Liver (tissue), 9 donors: ENCODE results near the gene E2F4. TPM values are rescaled to one million over a fixed set of nuclear protein-coding genes. Genes with fewer than 3 reads are reported as not detected.

Experiments
- DNase-seq: peaks from one replicate; pipeline ENCODE4 v3.0.0-alpha.2; 2017; ENCODE audit warnings: low spot score
- H3K27ac ChIP-seq, 2 donors: one replicate each; pipeline ENCODE4 v1.7.0; 2013; ENCODE audit warnings: inconsistent platforms in 2 of 2, low read length in 2 of 2, control low read depth in 1 of 2, low read depth in 1 of 2, mild to moderate bottlenecking in 1 of 2
- H3K27me3 ChIP-seq, 4 donors: one replicate each; pipeline versions ENCODE4 v1.6.1 to v1.7.0; 2013; ENCODE audit warnings: low read length in 3 of 4, inconsistent platforms in 1 of 4, mild to moderate bottlenecking in 1 of 4, moderate library complexity in 1 of 4; ENCODE audit not compliant: control insufficient read depth in 4 of 4, insufficient read depth in 4 of 4
- H3K36me3 ChIP-seq, 4 donors: one replicate each; pipeline versions ENCODE4 v1.6.1 to v1.7.0; 2013; ENCODE audit warnings: low read length in 3 of 4, mild to moderate bottlenecking in 3 of 4, low read depth in 1 of 4, moderate library complexity in 1 of 4; ENCODE audit not compliant: control insufficient read depth in 4 of 4, insufficient read depth in 3 of 4
- H3K4me1 ChIP-seq, 4 donors: one replicate each; pipeline versions ENCODE4 v1.6.1 to v1.7.0; 2013; ENCODE audit warnings: low read length in 3 of 4, mild to moderate bottlenecking in 3 of 4, moderate library complexity in 1 of 4; ENCODE audit not compliant: control insufficient read depth in 4 of 4, insufficient read depth in 4 of 4
- H3K4me3 ChIP-seq, 3 donors: one replicate each; pipeline versions ENCODE4 v1.6.1 to v1.7.0; 2013; ENCODE audit warnings: low read length in 3 of 3, control low read depth in 1 of 3, low read depth in 1 of 3, mild to moderate bottlenecking in 1 of 3
- H3K9ac ChIP-seq, 2 donors: one replicate each; pipeline ENCODE4 v1.7.0; 2013; ENCODE audit warnings: low read length in 2 of 2, mild to moderate bottlenecking in 2 of 2, moderate library complexity in 2 of 2, control low read depth in 1 of 2, low read depth in 1 of 2
- H3K9me3 ChIP-seq, 4 donors: one replicate each; pipeline versions ENCODE4 v1.6.1 to v1.7.0; 2013; ENCODE audit warnings: low read length in 3 of 4; ENCODE audit not compliant: control insufficient read depth in 4 of 4
- ATF3 ChIP-seq: IDR thresholded peaks from 2 replicates; pipeline ENCODE4 v1.6.1; 2016; ENCODE audit warnings: antibody characterized with exemption
- CTCF ChIP-seq: fragments of 150-350 bp; IDR thresholded peaks from 2 replicates; pipeline ENCODE4 v1.5.1; 2017; ENCODE audit warnings: improper control_type of control experiment, low read depth, low read length; ENCODE audit not compliant: missing input control
- EGR1 ChIP-seq, 2 donors: IDR thresholded peaks; 2 replicates each; pipeline ENCODE4 v1.6.1; 2016 to 2018; ENCODE audit warnings: antibody characterized with exemption in 2 of 2, low read depth in 2 of 2
- FOXA1 ChIP-seq: IDR thresholded peaks from 2 replicates; pipeline ENCODE4 v1.6.1; 2016; ENCODE audit warnings: antibody characterized with exemption
- FOXA2 ChIP-seq: IDR thresholded peaks from 2 replicates; pipeline ENCODE4 v1.6.1; 2016; ENCODE audit warnings: antibody characterized with exemption
- GABPA ChIP-seq, 2 donors: IDR thresholded peaks in 1 of 2; conservative IDR thresholded peaks in 1 of 2; 2 replicates each; pipeline ENCODE4 v1.6.1; 2016; ENCODE audit warnings: antibody characterized with exemption in 2 of 2, mild to moderate bottlenecking in 1 of 2, moderate library complexity in 1 of 2
- HNF4A ChIP-seq, 2 donors: conservative IDR thresholded peaks; 2 replicates each; pipeline ENCODE4 v1.6.1; 2016; ENCODE audit warnings: antibody characterized with exemption in 2 of 2, mild to moderate bottlenecking in 2 of 2
- MAX ChIP-seq: IDR thresholded peaks from 2 replicates; pipeline ENCODE4 v1.6.1; 2016; ENCODE audit warnings: antibody characterized with exemption
- NR2F2 ChIP-seq: IDR thresholded peaks from 2 replicates; pipeline ENCODE4 v1.6.1; 2016; ENCODE audit warnings: antibody characterized with exemption
- RAD21 ChIP-seq, 2 donors: IDR thresholded peaks; 2 replicates each; pipeline ENCODE4 v1.6.1; 2016; ENCODE audit warnings: antibody characterized with exemption in 2 of 2, mild to moderate bottlenecking in 2 of 2
- REST ChIP-seq: IDR thresholded peaks from 2 replicates; pipeline ENCODE4 v1.6.1; 2016; ENCODE audit warnings: antibody characterized with exemption, mild to moderate bottlenecking
- RXRA ChIP-seq, 2 donors: IDR thresholded peaks; 2 replicates each; pipeline ENCODE4 v1.6.1; 2017 to 2018; ENCODE audit warnings: antibody characterized with exemption in 2 of 2, mild to moderate bottlenecking in 1 of 2
- SP1 ChIP-seq: IDR thresholded peaks from 2 replicates; pipeline ENCODE4 v1.6.1; 2018; ENCODE audit warnings: antibody characterized with exemption, mild to moderate bottlenecking
- TAF1 ChIP-seq: conservative IDR thresholded peaks from 2 replicates; pipeline ENCODE4 v1.6.1; 2016; ENCODE audit warnings: antibody characterized with exemption, mild to moderate bottlenecking
- YY1 ChIP-seq: IDR thresholded peaks from 2 replicates; pipeline ENCODE4 v1.6.1; 2016; ENCODE audit warnings: antibody characterized with exemption, mild to moderate bottlenecking
- WGBS: extraction: QIAGEN DNeasy Blood & Tissue Kit; methylation state at CpG from one replicate; pipeline ENCODE4 v1.1.7; 2013; 5-methylcytosine and 5-hydroxymethylcytosine counted together
- polyA plus RNA-seq, 2 donors: library from polyadenylated mRNA; stranded (reverse) in 1 of 2; unstranded in 1 of 2; fragments of 200-250 nt in 1 of 2; fragments of >200 nt in 1 of 2; fragmentation: Nextera tagmentation in 1 of 2; extraction: Ambion mirVana in 1 of 2; gene quantifications; one replicate each; pipeline versions ENCODE4 v1.2.1 to v1.2.3, GENCODE V29; 2013 to 2015
- total RNA-seq, 2 donors: library from RNA; depleted of rRNA; stranded (reverse); fragments of >200 nt; gene quantifications; one replicate each; pipeline ENCODE4 v1.2.3, GENCODE V29; 2014
- donor health status: healthy.
- donor health status: healthy.
- donor health status: healthy.
- donor health status: healthy.
- donor health status: healthy.

Gene E2F4
- total and polyA plus RNA-seq, 4 donors: 18.1 to 107 (median 30.0) TPM

GRCh38 chr16:67237396-67238277 is 45.7 kb downstream of the E2F4 start:
- DNase-seq: no peak
- Histone ChIP-seq H3K27ac (no peak overlapping the region), H3K4me1 (peaks cover 0 to 8% (median 4%) of the 10 kb centered on the region in 4 donors), H3K4me3 (no peak overlapping the region), H3K36me3 (peaks cover 0 to 16% (median 2%) of the 10 kb centered on the region in 4 donors), H3K9me3 (no peaks in the 10 kb centered on the region), H3K9ac (no peak overlapping the region), H3K27me3 (no peaks in the 10 kb centered on the region)
- 83% methylated on average over 16 of the region's 16 CpGs for WGBS
- no peak for TF ChIP-seq MAX
- TF ChIP-seq GABPA (IDR thresholded peaks at IDR 0.05 in 1 of 2, conservative IDR thresholded peaks at IDR 0.05 in 1 of 2): no peak
- no peak for TF ChIP-seq TAF1
- TF ChIP-seq CTCF: no peak
- no peak for TF ChIP-seq FOXA2
- TF ChIP-seq YY1: no peak
- TF ChIP-seq REST: no peak
- no peak for TF ChIP-seq EGR1 (IDR thresholded peaks at IDR 0.05; ENCODE audit: low read depth in 2 of 2)
- no peak for TF ChIP-seq RAD21 (IDR thresholded peaks at IDR 0.05)
- TF ChIP-seq RXRA (IDR thresholded peaks at IDR 0.05): no peak
- TF ChIP-seq SP1: no peak
- no peak for TF ChIP-seq NR2F2
- no peak for TF ChIP-seq ATF3
- TF ChIP-seq HNF4A (conservative IDR thresholded peaks at IDR 0.05): no peak
- TF ChIP-seq FOXA1: no peak

GRCh38 chr16:67238278-67238575 is 46.3 kb downstream of the E2F4 start:
- DNase-seq: no peak
- WGBS: 94% methylated on average over 3 of the region's 3 CpGs
- Histone ChIP-seq H3K4me3 (no peak overlapping the region), H3K27me3 (no peaks in the 10 kb centered on the region), H3K9ac (no peak overlapping the region), H3K27ac (no peak overlapping the region), H3K4me1 (peaks cover 0 to 8% (median 4%) of the 10 kb centered on the region in 4 donors), H3K9me3 (no peaks in the 10 kb centered on the region), H3K36me3 (peaks cover 0 to 16% (median 2%) of the 10 kb centered on the region in 4 donors)
- TF ChIP-seq EGR1 (IDR thresholded peaks at IDR 0.05; ENCODE audit: low read depth in 2 of 2) (no peak), FOXA1 (no peak), GABPA (IDR thresholded peaks at IDR 0.05 in 1 of 2, conservative IDR thresholded peaks at IDR 0.05 in 1 of 2) (no peak)
